ENCODE measurements around the gene ALOX12.

Gene ALOX12

GRCh38 chr17:7002288-7003047 lies 6.6 kb downstream of the ALOX12 start:
- no peak for DNase-seq

GRCh38 chr17:7003745-7004144 lies 7.9 kb downstream of the ALOX12 start:
- DNase-seq: no peak

- DNase-seq: peak; percentile 33
Observed at GRCh38 chr17:7004398-7005253, 8.8 kb downstream of the ALOX12 start.

GRCh38 chr17:7005716-7006115 lies 9.9 kb downstream of the ALOX12 start:
- DNase-seq: no peak

GRCh38 chr17:7007143-7007542 lies 11.3 kb downstream of the ALOX12 start:
- DNase-seq: no peak

- no peak for DNase-seq
Observed at GRCh38 chr17:7010523-7010922, 14.7 kb downstream of the ALOX12 start.

GRCh38 chr17:7011415-7011814 lies 15.6 kb downstream of the ALOX12 start:
- no peak for DNase-seq

GRCh38 chr17:7011942-7012254 lies 16.0 kb downstream of the ALOX12 start:
- no peak for DNase-seq

- peak; percentile 97 for DNase-seq
Observed at GRCh38 chr17:7014261-7014994, 18.6 kb downstream of the ALOX12 start.

GRCh38 chr17:7014995-7015958 lies 19.4 kb downstream of the ALOX12 start:
- peak; percentile 71 for DNase-seq

GRCh38 chr17:7016418-7016817 lies 20.6 kb downstream of the ALOX12 start:
- DNase-seq: no peak

- no peak for DNase-seq
Observed at GRCh38 chr17:7016886-7017826, 21.3 kb downstream of the ALOX12 start.

- no peak for DNase-seq
Observed at GRCh38 chr17:7017827-7018200, 22.0 kb downstream of the ALOX12 start.

GRCh38 chr17:7018331-7018964 lies 22.6 kb downstream of the ALOX12 start:
- no peak for DNase-seq

GRCh38 chr17:7019367-7019766 lies 23.5 kb downstream of the ALOX12 start:
- no peak for DNase-seq

- no peak for DNase-seq
Observed at GRCh38 chr17:7019839-7020519, 24.1 kb downstream of the ALOX12 start.

GRCh38 chr17:7020894-7021664 lies 25.2 kb downstream of the ALOX12 start:
- DNase-seq: no peak

GRCh38 chr17:7021993-7022778 lies 26.3 kb downstream of the ALOX12 start:
- peak; percentile 75 for DNase-seq
